ENCODE measurements around the gene SMARCB1.

SMARCB1 gene

DNA sequence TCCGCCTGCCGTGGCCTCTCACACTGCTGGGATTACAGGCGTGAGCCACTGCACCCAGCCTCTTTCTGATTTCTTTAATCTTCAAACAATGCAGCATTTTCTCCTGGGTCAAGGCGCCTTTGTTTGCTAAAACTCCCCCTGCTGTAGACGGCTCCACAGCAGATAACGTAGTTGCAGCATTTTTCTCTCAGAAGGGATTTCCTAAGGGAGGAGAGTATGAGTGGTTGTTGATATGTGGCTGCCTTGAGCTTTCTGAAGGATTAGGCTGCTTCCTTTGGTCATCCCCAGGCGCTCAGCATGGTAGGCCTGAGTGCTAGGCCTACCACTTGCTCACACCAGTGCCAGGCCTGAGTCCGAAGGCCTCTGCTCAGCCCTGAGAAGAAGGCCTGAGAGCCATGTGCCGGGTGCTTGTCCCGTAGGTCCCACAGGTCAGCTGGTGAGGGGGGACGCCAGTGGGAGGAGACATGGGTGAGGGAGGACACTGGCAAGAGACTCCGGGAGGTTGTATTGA is 18.1 kb downstream of the SMARCB1 start:
- no peak for FAIRE-seq

DNA sequence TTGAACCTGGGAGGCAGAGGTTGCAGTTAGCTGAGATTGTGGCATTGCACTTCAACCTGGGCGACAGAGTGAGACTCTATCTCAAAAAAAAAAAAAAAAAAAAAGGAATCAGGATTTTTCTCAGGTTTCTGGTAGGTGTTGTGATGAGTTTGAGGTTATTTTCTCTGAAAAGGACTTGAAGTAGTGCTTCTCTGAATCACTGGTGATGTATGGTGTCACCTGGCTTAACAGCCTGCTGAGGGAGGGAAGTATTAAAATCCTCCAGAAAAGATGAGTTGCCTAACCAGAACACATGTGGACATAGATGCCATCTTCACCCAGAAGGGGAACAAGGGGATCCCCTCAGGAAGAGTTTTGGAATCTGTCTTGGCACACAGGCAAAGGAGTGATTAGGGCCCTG is 20.1 kb downstream of the SMARCB1 start:
- no peak for FAIRE-seq

DNA sequence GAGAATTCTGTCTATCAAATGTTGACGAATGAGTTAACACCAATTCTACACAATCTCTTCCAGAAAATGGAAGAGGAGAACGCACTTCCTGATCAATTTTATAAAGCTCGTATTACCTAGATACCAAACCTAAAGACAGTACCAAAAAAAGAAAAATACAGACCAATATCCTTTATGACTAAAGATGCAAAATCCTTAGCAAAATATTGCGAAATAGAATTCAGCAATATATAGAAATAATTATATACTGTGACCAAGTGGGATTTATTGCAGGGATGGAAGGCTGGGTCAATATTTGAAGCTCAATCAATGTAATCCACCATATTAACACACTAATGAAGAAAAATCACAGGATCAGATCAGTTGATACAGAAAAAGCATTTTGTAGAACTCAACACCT is 25.6 kb downstream of the SMARCB1 start:
- FAIRE-seq: no peak

DNA sequence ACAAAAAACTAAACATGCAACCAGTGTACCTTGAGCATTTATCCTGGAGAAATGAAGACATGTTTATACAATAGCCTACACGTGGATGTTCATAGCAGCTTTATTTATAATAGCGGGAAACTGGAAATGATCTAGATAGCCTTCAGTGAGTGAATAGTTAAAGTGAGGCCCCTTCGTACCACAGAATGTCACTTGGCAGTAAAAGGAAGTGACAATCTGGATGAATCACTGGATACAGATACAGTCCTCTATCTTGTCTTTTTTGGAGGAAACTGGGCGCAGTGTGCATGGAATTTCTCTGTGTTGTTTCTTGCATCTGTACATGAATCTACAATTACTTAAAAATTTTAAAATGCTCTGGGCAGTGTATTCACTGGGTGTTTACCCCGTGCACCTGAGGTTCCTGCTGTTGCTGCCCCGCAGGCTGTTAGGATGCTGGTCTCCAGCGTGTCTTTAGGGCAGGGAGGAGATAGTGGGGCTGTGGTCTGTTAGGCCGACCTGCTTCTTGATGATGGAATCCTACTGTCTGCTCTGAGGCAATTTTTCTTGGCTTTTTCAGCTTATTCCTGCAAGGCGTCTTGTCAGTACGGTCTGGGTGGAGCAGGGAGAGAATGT is 28.9 kb downstream of the SMARCB1 start:
- no peak for FAIRE-seq

DNA sequence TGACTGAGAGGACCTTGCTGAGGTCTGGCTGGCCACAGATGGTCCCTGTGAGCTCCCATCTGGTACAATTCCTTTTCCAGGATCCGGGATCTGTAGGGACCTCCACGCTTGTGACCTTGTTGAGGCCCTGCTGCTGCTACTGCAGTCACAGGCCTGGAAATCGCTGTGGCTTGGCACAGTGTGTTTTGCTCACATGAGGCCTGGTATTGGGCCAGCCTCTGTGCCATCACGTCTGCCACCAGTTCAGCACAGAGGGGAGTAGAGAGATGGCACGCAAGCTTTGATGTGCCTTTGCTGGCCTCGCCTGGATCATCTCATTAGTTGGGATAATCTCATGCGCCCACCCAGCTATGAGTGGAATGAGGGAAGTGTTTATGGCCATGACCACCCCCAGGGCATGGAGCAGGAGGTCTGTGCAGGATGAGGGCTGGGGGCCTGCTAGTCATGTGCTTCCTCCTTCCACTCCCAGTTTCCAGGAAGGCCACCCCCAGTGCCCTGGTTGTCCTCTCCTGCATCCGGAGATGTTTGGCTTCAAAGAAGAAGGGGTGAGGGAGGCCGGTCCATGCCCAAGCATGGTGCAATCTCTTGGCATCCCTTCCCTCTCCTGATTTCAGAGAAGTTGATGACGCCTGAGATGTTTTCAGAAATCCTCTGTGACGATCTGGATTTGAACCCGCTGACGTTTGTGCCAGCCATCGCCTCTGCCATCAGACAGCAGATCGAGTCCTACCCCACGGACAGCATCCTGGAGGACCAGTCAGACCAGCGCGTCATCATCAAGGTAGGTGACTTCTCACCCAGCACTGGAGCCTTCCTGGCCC is 29.6 kb downstream of the SMARCB1 start:
- no peak for FAIRE-seq

DNA sequence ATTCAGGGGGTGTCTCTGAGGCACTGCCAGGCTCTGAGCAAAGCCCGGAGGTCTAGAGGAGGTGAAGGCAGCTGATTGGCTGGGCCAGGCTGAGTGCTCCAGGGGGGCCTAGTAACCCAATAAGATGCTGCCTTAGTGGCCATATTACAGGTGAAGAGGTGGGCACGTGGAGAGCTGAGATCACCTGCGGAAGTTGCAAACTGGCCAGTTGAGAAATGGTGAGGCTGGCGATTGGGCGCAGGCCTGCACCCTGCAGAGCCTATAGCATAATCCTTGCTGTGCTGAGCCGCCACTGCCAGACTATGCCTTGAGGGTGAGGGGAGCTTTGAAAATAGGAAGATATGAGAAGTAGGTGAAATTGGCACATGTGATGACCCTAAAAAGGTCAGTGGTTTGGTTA is 30.4 kb downstream of the SMARCB1 start:
- FAIRE-seq: no peak

DNA sequence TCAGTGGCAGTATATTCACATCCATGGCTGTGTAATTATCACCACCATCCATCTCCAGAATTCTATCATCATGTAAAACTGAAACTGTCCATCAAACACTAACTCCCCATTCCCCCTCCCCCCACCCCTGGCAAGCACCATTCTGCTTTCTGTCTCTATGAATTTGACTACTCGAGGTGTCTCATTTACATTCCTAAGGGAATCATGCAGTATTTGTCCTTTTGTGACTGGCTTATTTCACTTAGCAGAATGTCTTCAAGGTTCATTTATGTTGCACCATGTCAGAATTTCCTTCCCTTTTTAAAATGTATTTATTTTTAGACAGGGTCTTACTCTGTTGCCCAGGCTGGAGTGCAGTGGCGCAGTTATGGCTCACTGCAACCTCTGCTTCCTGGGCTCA is 31.8 kb downstream of the SMARCB1 start:
- no peak for FAIRE-seq

DNA sequence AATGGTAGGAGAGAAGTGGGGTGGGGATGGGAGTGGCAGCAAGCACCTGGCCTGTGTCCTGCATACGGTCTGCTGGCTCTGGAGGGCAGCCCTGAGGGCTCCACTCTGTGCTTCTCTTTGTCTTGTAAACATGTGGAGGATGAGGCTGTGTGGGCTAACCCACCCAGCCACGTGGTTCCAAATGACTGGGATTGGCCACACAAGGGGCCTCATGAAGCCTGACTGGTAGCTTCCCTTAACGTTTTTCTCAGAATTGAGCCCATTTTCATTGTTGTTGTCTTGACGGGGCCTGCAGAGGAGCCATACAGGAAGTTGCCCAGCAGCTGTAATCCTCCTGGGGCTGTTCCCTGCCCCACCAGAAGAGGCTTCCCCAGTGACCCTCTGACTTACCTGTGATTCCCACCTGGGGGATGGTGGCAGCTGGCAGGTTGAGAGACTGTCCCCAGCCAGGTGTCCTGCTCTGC is 34.0 kb downstream of the SMARCB1 start:
- FAIRE-seq: no peak

DNA sequence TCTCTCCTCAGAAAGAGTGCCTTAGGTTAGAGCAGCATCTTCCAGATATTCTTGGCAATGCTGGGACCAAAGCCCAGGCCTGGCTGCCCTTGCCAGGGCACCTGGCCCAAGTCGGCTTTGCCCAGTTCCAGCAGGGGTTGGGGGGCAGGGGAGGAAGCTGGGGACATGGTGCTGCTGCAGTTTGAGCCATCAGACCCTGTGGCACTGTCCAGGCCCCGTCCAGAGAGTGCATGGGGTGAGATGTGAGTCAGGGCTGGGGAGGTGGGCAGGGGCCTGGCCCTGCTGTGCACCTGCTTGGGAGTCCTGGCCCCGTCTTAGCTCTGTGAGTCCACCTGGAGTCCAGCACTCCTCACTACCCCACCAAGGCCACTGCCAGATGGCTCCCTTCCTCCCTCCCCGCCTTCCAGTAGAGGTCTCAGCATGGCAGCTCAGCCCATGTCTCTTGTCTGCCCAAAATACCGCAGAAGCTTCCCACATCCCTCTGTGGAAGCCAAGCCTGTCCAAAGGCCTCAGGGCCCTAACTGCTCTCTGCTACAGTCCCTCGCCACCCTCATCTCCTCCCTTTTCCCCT is 35.4 kb downstream of the SMARCB1 start:
- no peak for FAIRE-seq

DNA sequence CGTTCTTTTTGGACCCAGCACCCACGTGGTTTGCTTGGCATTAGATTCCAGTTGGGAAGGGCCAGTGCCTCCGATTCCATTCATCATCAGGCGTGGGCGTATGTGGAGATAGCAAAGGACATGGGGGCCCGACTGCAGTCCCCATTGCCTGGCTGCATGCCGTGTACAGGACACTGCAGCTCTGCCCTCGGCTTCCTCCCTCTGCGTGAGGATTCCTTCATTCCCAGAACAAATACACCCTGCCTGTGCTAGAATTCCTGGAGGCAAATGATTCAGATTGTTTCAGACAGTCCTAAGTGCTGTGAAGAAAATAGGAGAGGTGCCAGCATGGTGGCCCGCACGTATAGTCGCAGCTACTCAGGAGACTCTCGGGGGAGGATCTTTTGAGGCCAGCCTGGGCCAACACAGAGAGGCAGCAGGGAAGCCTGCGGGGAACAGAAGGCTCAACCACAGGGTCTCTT is 36.6 kb downstream of the SMARCB1 start:
- no peak for FAIRE-seq

DNA sequence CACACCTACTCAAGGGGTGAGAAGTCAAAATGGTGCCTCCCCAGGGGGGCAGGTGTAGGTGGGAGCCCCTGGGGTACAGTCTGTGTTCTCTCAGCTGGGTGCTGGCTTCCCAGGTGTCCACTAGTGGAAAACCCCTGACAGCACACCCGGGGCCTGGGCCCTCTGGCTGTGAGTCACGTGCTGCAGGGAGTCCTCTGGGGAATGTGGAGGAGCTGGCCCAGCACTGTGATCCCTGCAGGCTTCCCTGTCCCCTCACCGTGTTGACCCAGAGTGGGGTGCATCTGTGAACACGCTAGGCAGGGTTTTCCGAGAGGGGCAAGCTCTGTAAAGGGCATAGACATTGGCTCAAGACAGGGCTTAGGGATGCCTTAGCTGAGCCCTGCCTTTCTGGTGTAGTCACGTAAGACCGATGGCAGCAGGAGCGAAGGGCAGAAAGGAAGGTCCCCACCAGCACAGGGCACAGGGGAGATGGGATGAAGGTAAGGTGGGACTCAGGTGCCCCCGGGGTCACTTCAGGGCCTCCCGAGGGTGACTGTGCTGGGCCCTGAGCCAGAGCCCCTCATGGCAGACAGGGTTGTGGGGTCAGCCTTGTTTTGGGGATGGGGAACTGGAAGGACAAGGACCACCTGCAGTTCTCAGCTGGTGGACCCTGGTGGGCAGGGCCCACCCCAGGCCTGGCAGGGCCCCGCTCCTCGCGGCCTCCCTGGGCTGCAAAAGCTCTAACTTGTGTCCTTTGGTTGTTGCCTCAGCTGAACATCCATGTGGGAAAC is 37.9 kb downstream of the SMARCB1 start:
- FAIRE-seq: no peak

DNA sequence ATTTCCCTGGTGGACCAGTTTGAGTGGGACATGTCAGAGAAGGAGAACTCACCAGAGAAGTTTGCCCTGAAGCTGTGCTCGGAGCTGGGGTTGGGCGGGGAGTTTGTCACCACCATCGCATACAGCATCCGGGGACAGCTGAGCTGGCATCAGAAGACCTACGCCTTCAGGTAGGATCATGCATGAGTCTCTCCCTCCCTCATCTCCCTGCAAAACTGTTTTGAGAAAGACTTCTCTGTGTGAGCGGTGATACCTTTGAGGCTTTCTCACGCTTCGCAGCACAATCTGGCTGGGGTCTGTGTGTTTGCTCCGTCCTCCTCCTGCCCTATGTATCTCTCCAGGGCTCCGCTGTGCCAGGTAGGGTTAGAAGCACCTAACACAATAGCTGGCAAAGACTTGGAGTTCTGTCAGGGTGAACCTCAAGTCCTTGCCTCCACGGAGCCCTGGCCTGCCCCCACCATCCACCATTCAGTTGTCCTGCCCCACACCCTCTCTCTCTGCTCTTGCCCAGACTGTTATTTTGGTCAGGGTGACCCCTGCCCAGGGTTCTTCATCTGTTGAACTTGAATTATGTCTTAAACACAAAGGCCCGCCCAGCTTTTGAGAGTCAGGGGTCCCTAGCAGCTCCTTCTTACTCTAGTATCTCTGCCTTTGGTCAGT is 38.6 kb downstream of the SMARCB1 start:
- FAIRE-seq: no peak

DNA sequence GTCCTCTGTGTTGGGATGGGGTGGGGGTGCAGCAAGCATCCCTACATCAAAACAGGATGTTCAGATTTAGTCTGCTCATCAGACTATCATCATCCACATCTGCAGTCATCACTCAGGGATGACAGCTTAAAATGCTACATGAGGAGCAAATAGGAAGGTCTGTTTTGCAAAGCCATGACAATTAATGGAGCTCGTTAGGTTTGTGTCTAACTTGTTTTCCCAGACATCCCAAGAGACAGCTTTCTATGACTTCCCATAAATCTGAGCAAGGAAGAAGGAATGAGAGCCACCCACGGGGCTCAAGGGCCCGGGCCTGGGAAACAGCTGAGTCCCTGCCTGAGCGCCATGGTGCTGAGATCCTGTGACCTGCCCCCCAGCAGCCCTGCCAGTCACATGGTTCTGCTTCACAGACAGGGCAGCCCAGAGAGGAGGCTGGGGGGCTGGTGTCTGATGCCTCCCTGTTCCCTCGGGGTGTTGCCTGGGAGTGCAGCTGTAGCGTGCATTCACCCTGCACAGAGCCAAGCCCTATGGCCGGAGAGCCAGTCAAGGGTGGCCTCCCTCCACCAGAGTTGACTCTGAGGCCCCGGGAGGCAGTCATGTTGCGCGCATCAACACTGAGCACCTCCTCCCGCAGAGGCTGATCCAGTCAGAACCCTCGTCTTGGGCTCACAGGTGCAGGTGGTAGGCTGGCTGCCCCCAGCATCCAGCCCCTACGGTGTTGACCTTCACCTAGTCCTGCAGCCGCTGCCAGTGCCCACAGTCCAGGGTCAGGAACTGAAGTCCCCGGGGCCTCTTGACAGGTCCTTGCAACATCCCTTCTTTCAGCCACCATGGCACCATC is 40.0 kb downstream of the SMARCB1 start:
- FAIRE-seq: no peak

DNA sequence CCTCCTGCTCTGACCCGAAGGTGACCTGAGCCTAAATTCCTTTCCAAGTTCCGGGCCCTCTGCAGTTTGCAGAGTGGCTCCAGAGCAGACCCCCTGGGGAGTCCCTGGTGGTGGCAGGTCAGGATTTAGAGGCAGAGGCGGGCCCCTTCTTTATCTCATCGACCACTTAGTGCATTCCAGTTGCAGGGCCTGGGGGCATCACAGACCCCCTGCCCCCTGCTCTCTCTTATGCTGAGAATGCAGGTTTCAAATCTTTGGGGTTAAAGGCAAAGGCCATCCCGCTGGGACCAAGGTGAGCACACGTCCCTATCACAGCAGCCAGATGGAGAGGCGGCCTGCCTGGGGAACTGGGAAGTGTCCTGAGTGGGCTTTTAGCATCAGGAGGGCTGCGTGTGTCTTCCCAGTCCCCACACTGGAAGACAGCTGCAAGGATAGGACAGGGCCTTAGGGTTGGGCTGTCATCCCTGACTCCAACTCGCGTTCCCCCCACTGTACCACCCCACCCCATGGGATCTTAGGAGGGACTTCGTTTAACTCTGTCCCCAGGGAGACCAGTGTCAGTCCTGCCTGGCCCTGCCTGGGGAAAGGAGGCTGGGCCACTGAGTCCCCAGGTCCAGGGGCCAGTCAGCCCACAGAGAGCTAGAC is 40.7 kb downstream of the SMARCB1 start:
- no peak for FAIRE-seq

DNA sequence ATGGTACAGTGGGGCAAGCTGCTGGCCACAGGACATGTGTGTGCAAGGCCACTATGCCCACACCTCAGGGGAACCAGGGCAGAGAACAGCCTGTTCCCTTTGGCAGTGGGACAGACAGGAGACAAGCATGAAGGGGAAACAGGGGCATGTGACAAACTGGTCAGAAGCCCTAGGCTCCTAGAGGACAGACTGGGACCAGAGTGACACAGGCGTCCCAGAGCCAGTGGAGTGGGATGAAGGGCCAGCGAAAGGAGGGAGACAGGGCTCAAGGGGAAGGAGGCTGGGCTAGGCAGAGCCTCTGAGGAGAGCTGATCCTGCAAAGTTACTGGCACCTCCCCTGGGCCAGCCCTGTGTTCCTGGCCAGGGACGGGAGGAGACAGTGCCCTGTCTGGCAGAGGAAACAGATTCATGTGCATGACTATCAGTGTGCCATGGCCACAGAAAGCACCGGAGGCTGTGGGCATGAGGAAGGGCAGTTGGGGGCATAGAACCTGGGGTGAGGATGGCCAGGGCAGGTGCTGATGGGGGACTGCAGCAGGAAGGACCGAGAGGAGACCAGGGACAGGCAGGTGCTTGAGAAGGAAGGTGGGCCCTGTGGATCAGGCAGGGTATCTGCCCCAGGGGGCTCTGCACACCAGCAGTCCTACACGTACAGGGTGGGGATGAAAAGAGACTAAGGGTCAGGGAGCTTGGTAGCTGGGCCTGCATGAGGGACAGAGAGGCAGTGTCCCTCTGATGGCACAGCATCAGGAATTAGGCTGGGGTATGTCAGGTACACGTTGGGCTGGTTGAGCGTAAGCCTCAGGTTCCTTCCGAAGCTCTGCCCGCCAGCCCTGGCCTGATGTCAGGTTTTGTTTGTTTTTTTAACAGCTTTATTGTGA is 42.3 kb downstream of the SMARCB1 start:
- FAIRE-seq: no peak

DNA sequence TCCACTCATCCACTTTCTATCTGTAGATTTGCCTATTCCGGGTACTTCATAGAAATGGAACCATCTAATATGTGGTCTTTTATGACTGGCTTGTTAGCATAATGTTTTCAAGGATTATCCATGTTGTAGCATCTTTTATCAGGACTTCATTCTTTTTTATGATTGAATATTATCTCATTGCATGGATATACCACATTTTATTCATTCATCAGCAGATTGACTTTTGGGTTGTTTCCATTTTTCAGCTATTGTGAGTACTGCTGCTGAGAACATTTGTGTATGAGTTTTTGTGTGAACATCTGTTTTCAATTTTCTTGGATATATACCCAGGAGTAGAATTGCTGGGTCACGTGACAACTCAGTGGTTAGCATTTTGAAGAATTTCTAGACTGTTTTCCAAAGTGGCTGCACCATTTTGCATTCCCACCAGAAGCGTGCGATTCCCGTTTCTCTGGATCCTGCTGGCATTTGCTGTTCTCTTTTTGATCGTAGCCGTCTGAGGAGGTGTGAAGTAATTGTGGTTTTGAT is 43.1 kb downstream of the SMARCB1 start:
- no peak for FAIRE-seq

DNA sequence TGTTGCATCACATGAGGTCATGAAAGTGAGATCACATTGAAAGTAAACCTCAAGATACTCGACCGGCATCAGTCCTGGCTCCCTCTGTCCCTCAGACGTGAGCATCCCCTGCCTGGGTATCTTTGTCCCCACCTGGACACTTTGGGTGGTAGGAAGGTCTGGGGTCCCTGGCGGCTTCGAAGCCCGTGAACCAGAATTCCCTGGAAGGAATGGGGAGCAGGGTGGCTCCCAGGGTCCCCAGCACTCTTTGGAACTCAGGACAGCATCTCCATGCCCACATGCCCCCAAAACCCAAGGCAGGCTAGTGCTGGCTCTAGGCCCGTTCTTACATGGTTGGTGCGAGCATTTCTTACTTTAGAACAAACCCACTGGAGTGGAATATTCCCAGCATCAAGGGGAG is 44.5 kb downstream of the SMARCB1 start:
- FAIRE-seq: no peak

DNA sequence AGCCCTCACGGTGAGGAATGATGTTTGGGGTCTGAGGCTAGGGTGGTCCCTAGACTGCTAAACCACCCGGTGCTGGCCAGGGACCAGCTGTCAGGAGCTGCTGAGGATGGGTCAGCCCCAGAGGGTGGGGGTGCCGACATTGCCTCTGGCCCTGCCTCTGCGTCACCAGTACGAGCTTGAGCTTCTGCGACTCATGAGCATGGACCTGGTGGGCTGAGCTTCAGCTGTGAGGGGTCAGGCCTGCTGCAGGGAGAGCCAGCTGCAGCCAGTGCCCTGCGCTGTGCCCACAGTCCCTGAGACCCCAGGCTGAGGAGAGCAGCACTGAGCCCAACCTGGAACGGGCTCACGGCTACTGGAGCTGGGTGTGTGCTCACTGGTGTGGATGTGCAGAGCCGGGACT is 45.0 kb downstream of the SMARCB1 start:
- no peak for FAIRE-seq

DNA sequence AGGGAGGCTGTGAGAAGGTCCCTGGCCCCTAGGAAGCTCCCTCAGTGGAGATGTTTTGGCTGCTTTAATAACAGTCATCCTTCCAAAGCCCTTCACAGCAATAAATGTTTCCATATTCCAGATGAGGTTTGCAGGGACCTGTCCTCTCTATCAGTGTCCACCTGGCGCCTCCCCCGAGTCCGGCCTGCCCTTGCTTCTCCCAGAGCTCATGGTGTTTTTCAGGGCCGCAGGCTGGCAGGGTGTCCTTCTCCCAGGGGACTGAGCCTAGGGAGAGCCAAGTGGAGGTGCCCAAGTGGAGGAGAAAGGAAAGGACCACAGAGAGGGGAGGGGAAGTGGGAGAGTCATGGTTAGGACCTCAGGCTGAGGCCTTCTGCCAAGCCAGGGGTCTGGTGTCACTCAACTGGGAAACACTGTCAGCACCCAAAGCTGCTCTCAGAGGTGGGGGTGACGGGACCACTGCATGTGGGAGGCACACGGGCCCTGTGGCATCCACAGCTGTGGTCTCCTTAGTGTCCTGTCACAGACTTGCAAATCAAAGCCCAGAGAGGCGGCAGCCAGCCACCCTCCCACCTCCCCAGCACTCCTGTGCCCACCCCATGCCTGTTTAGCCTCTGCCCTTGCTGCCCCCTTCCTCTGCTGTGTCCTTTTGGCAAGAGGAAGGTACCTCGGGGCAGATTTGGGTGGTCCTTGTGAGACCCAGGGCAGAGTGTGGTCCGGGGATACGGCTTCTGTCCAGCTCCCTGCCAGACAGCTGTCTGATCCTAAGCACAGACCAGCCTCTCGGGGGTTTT is 45.7 kb downstream of the SMARCB1 start:
- FAIRE-seq: no peak
